Activated CD4-positive, alpha-beta T cell treated with anti-CD3 and anti-CD28 coated beads, Interleukin-2, Interleukin-6, amounts not matched to agents 100 ng/mL and 50 ng/mL, durations not matched to agents 16 hours and 8 hours (primary cell): ENCODE data around the gene OR2A1.
"Not testable (repeated sequence)": the region's sequence is repeated elsewhere in the genome, so short reads cannot be mapped to it uniquely, and the experiment has no call there.

Experiments used
- DNase-seq: peaks from one replicate; pipeline ENCODE4 v3.0.0-alpha.2; 2020

OR2A1 gene

GRCh38 chr7:144325868-144326267 lies 13.6 kb downstream of the OR2A1 start:
- DNase-seq: not testable (repeated sequence)

DNA sequence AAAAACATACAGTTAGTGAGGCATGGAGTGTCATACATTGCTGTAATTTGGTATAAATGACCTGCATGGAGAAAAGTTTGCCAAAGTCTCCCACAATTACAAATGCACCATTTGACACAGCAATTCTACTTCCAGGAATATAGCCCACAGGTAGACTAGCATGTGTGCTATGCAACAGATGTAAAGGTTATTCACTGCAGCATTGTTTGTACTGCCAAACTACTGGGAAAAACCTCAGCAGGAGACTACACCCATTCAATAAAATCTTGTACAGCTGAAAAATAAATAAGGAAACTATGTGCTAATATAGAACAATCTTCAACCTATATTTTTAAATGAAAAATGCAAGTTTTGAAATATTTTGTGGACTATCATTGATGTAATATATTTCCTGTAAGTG lies 17.8 kb downstream of the OR2A1 start:
- DNase-seq: not testable (repeated sequence)

GRCh38 chr7:144331221-144331995 lies 19.2 kb downstream of the OR2A1 start:
- DNase-seq: peak; percentile 11

- not testable (repeated sequence) for DNase-seq
Measured at GRCh38 chr7:144331996-144332288, 19.7 kb downstream of the OR2A1 start.

DNA sequence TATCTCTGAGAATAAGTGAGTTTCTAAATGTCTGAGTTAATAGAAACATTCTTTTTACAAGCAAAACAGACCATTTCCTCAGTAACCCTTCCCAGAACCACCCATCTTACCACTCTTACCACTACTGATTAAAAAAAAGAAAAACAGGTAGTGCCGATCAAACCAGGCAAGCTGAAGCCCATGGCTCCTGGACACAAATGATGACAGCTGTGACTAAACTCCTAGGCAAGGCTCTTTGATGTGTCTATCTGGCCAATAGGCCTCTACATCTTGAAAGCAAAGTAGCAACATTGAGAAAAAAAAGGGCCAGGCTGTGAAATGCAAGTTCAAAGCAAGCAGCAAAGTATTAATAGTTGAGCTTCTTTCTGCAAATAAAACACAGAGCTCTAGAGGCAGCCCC lies 36.4 kb downstream of the OR2A1 start:
- DNase-seq: not testable (repeated sequence)

DNA sequence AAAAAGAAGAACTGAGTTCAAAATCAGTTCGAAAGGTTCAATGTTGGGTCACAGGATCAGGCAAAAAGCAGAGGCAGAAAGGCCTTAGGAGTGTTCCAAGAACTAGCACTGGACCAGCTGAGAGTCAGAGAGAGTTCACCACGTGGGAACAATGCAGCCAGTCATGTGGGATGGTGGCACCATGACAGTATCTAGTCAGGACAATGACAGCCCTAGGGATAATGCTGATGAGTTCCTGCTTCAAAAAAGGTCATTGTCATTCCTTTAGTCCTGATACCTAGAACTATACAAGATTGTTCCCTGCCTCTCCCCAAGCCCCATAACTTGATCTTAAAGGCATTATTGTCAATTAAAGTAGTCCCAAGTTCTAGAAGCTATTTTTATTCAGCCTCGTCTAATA lies 39.4 kb downstream of the OR2A1 start:
- not testable (repeated sequence) for DNase-seq

GRCh38 chr7:144355176-144355822 lies 43.1 kb downstream of the OR2A1 start, which contains the start of gene ARHGEF5:
Gene ARHGEF5, plus strand, starts transcription at chr7:144355402. Its CDS starts 7,268 bp downstream, at chr7:144362670.
- DNase-seq: not testable (repeated sequence)

DNA sequence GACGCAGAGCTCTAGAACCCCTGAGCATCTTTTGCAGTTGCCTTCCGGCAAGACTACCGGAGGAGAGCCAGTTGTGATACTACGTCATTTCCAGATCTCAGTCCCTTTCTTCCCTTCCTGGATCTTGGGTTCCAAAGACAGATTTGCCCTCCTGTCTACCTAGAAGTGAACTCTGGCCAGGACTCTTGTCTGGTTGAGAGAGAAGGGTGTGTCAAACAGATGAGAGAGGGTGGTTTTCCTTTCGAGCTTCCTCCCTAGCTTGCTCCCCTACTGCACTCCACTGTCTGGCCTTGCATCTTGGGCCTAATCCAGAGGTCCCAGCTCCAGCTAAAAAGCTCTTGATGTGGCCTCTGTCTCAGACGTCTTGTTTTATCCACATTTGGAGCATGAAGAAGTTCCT lies 44.0 kb downstream of the OR2A1 start:
- not testable (repeated sequence) for DNase-seq

DNA sequence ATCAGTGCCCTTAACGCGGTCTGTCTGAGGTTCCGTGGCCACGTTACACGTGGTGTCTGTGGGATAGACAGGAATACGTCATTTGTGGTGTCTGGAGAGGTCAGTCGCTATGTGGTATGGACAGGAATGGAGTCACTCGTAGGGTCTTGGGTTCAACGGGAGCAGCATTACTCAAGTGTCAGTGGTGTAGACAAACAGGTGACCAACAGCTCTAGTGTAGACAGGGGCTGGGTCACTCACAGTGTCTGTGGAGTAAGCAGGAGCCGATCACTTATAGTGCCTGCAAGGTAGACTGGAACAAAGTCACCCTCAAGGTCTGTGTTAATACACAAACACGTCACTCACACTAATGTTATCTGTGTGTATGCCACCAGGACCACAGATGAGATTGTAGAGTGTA lies 44.6 kb downstream of the OR2A1 start:
- DNase-seq: not testable (repeated sequence)

GRCh38 chr7:144362061-144362460 lies 49.8 kb downstream of the OR2A1 start:
- DNase-seq: not testable (repeated sequence)

GRCh38 chr7:144365523-144365922 lies 53.3 kb downstream of the OR2A1 start:
- DNase-seq: not testable (repeated sequence)

GRCh38 chr7:144367250-144367649 lies 55.0 kb downstream of the OR2A1 start:
- DNase-seq: not testable (repeated sequence)

- DNase-seq: not testable (repeated sequence)
Measured at GRCh38 chr7:144369221-144369620, 57.0 kb downstream of the OR2A1 start.
